GM12872 (cell line): ENCODE results near the gene ZBTB16.

Experiments used
- TF ChIP-seq, protein P1 (sequence below): IDR thresholded peaks from 3 replicates; pipeline ENCODE4 v1.5.1; 2011; ENCODE audit warnings: low read depth, mild to moderate bottlenecking, low read length, moderate library complexity; ENCODE audit not compliant: insufficient read depth

Gene ZBTB16

DNA sequence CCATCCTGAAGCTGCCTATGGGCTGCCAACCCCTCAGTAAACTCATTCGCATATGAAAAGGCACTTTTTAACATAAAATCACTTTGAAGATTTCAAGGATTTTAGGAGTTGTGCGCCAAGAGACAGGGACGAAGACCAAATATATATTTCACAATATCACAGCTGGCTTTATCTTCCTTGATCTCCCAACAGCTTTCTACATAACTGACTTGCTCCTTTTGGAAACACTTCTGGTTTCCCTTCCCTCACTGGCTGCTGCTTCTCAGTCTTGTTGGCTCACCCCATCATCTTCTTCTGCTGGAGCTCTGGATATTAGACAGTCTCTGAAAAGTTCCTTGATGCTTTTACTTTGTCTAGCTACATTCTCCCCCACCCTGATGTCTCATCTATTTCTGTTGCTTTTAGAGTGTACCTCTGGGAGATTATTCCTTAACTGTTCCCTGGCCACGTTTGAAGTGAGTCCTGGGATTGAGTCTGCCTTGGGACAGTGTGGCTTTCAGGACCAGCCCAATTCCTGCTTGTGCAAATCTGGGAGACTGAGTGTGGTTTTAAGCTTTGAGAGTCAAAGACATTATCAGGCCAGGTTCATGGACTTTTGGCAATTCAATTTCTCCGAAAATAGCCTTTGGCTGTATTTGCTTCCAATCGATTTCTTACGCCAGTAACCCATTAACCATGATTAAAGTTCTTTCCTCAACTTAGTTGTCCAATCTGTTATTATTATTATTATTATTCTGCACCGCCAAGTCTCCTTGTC lies 205.8 kb downstream of the ZBTB16 start:
- TF ChIP-seq, protein P1, sequence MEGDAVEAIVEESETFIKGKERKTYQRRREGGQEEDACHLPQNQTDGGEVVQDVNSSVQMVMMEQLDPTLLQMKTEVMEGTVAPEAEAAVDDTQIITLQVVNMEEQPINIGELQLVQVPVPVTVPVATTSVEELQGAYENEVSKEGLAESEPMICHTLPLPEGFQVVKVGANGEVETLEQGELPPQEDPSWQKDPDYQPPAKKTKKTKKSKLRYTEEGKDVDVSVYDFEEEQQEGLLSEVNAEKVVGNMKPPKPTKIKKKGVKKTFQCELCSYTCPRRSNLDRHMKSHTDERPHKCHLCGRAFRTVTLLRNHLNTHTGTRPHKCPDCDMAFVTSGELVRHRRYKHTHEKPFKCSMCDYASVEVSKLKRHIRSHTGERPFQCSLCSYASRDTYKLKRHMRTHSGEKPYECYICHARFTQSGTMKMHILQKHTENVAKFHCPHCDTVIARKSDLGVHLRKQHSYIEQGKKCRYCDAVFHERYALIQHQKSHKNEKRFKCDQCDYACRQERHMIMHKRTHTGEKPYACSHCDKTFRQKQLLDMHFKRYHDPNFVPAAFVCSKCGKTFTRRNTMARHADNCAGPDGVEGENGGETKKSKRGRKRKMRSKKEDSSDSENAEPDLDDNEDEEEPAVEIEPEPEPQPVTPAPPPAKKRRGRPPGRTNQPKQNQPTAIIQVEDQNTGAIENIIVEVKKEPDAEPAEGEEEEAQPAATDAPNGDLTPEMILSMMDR = no peak

DNA sequence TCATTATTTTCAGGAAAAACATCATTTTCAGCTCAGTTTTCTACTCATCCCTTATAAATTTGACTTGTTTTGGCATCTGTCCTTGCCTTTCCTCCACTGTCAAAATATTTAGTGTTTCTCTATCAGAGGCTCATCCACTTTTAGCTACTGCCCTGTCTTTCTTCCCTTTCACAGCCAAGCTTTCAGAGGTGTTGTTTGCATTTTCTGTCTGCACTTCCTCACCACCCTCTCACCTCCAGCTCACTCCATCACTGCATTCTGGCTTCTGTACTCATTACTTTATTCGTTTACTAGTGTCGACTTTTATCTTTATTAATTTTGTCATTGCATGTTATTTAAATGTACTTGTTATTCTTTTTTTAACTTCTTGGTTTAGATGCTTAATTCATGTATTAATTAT lies 210.0 kb downstream of the ZBTB16 start:
- TF ChIP-seq, protein P1 = no peak

DNA sequence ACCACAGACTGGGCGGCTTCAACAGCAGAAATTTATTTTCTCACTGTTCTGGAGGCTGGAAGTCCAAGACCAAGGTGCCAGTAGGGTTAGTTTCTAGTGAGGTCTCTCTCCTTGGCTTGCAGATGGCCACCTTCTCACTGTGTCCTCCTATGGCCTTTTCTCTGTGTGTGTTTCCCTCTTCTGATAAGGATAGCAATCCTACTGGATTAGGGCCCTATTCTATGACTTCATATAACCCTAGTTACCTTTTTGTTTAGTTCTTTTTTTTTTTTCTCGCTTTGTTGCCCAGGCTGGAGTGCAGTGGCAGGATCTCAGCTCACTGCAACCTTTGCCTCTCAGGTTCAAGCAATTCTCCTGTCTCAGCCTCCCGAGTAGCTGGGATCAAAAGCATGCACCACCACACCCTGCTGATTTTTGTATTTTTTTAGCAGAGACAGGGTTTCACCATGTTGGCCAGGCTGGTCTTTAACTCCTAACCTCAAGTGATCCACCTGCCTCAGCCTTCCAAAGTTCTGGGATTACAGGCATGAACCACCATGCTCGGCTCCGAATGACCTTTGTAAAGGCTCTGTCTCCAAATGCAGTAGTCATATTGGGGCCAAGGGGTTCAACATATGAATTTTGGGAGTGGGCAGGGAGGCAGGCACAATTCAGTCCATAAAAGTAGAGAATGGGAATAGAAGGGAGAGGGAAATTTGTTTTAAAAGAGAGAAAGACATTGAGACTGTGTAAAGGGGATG lies 211.2 kb downstream of the ZBTB16 start:
- TF ChIP-seq, protein P1 = no peak

DNA sequence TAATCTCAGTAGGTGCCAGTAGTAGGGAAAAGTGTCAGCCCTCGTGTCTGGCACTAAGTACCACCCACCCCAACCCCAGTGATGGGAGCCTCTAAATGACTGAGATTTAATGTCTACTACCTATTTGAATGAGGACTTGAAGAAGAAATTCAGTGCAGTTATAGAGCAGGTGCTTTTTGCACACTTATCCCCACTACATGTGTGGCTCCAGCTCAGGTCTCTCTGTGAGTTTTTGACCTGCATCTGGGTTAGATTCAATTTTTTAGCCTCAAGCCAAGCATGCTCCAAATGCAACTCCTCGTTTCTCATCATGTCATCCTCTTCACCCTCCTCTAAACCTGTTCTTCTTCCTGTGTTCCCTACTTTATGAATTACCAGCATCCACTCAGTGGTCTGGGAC lies 211.8 kb downstream of the ZBTB16 start:
- TF ChIP-seq, protein P1 = no peak

DNA sequence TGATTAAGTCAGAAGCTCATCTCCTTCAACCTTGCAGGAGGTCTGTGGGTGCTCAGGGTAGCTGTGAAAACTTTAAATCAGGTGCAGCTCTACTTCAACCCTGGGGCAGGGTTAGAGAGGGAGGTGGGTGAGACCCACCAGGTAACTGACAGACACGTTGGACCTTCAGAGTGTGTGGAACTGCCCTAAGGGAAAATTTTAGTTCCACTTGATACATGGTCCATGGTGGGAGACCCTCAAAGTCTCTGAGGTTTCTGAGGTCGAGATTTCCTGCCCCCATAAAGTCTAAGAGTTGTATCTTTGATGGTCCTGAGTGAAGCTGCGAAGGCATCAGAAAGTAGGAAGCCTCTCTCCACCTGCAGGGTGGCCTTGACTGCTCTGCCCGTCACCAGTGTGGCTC lies 212.8 kb downstream of the ZBTB16 start:
- TF ChIP-seq, protein P1 = no peak

DNA sequence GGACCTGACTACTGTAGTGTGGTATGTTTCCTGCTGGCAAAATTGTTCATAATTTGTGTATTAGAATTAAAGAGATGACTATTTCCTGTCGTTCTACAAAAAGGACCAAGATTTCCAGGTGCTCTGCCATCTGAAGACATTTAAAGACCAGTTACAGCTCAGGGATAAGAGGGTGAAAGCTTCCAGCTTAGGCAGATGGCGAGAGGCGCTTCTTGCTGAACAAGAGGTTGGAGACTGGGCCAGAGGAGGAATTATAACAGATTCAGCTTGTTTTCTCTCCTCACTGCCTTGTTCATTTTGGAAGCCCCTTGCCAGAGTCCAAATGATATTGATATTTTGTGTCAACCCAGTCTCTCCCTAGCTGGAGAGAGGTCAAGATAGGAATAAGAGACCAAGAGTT lies 213.6 kb downstream of the ZBTB16 start:
- TF ChIP-seq, protein P1 = no peak

DNA sequence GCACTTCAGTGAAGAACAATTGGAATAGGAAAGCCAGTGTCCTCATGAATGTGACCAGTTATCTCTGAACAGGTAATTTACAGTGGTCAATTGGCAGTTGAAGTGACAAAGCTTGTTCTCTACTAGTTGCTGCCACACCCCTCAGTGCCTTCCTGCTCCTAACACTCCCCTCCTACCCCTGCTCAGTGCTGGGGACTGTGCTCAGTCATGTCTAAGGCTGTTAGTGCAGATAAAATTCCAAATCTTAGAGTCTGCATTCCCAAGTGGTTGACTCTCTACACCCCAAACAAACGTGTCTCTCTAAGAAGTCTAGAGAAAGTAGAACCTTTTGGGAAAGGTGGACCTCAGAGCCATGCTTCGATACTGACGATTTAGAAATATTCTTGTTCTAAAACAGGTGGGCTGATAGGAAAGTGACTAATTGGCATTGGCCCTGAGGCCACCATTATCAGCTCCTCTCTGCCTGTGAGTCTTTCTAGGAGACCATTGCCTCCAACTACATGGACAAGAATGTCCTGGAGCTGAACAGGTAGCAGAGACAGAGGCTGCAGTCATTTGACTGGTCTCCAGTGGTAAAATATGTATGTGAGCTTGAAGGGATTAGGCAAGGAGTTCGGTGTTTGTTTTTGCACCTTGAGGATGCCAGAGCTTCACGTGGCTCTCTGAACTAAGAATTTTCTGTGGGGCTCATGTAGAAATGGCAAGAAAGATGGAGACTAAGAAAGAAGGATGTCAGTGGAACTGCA lies 214.6 kb downstream of the ZBTB16 start:
- TF ChIP-seq, protein P1 = no peak
